Measurements from ENCODE around the gene NBEA.
"Not testable (repeated sequence)": the region's sequence is repeated elsewhere in the genome, so short reads cannot be mapped to it uniquely, and the experiment has no call there.

Gene NBEA, protein sequence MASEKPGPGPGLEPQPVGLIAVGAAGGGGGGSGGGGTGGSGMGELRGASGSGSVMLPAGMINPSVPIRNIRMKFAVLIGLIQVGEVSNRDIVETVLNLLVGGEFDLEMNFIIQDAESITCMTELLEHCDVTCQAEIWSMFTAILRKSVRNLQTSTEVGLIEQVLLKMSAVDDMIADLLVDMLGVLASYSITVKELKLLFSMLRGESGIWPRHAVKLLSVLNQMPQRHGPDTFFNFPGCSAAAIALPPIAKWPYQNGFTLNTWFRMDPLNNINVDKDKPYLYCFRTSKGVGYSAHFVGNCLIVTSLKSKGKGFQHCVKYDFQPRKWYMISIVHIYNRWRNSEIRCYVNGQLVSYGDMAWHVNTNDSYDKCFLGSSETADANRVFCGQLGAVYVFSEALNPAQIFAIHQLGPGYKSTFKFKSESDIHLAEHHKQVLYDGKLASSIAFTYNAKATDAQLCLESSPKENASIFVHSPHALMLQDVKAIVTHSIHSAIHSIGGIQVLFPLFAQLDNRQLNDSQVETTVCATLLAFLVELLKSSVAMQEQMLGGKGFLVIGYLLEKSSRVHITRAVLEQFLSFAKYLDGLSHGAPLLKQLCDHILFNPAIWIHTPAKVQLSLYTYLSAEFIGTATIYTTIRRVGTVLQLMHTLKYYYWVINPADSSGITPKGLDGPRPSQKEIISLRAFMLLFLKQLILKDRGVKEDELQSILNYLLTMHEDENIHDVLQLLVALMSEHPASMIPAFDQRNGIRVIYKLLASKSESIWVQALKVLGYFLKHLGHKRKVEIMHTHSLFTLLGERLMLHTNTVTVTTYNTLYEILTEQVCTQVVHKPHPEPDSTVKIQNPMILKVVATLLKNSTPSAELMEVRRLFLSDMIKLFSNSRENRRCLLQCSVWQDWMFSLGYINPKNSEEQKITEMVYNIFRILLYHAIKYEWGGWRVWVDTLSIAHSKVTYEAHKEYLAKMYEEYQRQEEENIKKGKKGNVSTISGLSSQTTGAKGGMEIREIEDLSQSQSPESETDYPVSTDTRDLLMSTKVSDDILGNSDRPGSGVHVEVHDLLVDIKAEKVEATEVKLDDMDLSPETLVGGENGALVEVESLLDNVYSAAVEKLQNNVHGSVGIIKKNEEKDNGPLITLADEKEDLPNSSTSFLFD (N-terminal part only)

DNA sequence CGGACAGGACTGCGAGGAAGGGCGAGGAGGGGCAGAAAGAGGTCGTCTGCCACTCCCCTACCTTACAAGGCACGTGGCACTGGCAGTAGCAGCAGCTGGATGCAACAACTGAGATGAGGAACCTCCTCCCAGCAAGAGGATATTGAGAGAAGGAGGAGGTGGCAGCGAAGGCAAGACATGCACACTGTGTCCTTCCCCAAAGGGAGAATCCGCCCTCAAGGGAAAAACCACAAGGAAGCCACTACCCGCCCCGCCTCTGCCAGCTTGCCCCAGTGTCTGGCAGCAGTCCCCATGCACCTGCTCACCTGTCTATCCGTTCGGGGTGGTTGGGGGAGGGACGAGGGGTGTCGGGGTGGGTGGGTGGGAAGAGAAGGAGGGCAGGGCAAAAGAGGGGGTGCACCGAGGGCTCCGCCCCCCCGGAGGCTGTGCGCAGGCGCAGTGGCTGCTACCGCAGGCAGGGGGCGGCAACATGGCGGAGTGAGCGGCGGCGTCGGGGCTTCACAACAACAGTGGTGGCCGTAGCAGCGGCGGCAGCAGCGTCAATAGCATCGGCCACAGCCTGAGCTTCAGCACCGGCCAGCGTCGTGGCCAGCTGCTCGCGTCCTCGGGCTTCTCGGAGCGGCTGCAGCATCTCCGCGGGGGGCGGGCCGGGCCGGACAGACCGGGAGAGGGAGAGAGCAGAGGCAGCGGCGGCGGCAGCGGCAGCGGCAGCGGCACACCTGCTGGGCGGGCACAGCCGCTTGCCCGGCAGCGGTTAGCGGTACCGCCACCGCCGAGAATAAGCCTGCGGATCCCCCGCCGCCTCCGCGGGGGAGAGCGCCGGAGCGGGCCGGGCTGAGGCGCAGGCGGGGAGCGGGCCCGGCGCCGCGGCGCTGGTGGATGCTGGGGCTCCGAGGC is at the start of gene NBEA:
NBEA (plus strand) TSS at position 436 of the 897 bp plus-strand sequence. CDS start 551 bp downstream, outside the sequence.
- peak; percentile 36 for DNase-seq

DNA sequence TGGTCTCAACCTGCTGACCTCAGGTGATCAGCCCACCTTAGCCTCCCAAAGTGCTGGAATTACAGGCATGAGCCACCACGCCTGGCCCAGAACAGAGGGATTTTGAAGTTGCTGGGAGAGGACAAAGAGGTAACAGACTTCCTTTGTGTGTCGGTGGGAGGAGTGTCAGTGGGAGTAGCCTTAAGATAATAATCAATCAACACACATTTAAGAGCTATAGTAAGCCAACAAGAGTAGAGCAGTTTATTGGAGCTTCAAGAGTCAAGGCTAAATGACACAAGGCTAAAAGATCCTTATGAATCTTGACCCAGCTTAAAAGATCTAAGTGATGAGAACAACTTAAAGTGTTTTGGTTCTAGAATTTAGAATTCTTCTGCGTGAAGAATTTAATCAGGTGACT is 47.3 kb upstream of the NBEA start:
- DNase-seq = no peak

DNA sequence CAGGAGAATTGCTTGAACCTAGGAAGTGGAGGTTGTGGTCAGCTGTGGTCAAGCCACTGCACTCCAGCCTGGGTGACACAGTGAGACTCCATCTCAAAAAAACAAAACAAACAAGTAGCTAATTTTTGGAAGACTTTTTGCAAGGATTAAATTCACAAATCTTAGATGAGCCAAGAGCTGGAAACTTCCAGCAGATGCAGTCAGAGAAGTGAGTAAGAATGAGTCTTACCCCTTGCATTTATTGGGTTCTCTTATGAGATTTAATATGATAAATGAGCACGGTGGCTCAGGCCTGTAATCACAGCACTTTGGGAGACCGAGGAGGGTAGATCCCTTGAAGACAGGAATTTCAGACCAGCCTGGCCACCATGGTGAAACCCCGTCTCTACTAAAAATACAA is 44.9 kb upstream of the NBEA start:
- no peak for DNase-seq

DNA sequence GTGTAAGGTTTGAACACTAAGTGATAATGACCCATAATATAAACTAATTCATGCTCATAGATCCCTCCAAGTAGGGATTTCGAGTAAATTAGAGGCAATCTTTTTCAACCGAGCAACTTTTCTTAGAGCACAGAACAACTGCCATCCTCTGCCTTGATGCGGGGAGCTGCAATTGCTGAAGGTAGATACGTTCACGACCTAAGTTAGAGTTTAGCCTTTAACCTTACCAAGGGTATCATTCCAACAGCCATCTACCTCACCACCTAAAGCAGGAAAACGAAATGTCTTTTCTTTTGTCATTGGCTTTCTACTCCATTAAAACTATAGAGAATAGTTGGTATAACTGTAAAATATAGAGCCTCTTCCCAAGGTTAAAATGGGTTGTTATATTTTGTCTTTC is 42.2 kb upstream of the NBEA start:
- no peak for DNase-seq

DNA sequence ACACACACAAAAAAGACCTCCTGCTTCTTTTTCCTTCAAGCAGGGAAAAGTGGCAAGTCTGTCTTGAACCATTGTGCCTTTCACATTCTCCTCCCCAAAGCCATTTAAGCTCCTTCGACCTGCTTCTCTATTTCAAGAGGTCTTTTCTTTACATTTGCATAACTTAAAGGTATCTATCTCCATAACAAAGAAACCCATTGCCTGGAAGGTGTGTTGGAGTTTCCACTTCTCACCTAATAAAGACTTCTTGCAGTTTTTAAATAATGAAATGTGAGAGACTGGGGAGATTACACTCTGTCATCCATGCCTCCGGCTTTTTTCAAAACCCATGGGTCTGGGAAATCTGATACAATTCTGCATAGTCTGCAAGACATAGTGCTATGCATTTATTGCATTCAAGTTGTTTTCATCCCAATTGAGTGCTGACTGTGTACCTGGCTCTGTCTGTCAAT is 41.8 kb upstream of the NBEA start:
- no peak for DNase-seq

DNA sequence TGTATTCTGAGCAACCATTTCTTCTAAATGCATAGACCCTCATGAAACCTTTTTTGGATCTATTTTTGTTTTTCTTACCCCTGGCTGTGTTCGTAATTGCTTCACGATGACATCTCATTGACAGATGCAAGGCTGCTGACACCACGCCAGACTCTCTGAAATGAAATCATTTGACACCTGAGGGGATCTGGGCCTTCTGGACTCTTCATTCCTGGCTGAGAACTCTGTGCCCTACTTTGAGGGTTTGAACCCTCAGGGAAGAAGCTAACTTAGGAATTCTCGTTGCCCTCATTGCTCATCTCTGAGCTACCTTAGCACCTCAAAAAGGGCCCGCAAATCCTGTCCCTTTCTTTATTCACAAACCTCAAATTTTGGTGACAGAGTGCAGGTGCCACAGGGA is 40.5 kb upstream of the NBEA start:
- DNase-seq = no peak

DNA sequence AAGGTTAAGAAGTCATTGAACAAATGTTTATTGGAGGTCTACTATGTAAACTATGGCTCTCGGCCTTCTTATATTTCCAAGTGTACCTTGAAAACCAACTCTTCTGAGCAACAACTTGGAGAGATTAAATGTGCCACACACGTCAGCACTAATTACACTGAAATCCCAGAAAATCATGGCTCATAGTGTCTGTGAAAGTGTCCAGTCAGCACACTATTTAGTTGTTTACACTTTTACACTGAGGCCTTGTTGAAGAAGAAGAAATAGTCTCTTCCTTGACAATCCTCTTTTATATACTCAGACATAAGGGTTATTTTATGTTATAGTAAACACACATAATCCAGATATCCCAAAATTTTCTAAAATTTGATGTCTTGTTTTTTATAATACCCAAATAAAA is 30.9 kb upstream of the NBEA start:
- no peak for DNase-seq

DNA sequence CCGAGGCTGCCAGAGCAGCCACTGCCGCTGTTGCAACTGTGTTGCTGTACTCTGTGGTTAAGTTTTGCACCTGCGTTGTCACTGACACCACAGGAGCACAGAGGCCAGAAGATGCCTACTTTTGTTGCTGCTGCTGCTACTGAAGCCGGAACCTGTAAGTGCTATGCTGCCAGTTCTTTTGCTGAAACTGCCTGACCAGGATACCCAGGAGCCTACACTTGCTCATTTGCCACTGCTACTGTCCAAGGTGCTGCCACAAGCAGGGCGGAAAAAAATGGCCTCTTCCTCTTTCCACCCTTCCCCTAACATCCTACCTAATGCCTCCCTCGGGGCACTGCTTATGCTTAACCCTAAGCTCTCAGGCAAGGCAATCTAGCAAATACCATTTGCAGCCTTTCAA is 29.0 kb upstream of the NBEA start:
- DNase-seq = no peak

DNA sequence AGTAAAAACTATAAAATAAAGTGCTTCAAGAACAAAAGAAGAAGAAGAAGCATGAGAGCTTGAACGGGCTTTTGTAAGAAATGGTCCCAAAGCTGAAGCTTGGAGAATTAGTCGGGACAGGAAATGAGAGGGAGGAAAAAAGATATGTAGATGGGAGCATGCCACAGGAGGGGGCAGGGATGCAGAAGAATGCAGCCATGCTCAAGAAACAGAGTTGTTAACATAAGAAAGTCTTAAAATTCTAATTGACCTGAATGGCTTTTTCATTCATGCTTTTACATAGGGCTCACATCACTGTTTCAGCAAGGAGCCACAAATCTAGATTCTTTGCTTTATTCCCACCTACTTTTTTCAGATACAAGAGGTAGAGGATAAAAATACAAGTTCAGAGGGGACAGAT is 27.7 kb upstream of the NBEA start:
- no peak for DNase-seq

DNA sequence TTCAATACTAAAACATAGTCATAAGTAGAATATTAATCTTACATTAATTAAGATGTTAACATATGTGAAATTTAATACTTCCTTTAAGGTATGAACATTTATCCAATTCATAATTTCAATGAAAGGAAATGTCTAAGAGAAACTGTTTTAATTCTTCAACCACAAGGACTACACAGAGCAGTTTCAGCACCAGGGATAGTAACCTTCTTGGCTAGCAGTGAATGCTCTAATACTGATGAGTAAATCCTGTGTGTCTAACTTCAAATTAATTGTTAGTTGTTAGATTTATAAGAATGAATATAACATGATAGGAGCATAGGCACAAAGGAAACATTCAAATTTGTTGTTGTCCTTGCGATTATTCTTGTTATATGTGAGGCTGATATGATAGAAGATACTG is 15.6 kb upstream of the NBEA start:
- no peak for DNase-seq

DNA sequence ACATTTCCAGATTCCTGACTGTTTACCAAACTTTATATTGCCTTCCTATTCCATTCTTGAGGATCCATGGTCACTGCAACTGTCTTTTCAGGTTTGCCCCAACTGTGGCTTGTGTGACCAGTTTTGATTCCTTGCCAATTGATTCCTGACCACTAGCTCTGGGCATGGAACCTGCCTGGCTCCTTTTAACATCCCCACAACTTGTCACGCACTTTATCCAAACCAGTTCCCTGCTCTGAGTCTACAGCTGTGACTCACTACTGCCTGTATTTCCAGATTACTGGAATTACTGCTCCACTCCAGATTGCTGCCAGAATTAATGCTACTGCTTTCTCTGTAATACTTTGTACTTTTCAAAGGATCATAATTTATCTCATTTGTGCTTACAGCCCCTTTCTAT is 13.4 kb upstream of the NBEA start:
- DNase-seq = not testable (repeated sequence)

DNA sequence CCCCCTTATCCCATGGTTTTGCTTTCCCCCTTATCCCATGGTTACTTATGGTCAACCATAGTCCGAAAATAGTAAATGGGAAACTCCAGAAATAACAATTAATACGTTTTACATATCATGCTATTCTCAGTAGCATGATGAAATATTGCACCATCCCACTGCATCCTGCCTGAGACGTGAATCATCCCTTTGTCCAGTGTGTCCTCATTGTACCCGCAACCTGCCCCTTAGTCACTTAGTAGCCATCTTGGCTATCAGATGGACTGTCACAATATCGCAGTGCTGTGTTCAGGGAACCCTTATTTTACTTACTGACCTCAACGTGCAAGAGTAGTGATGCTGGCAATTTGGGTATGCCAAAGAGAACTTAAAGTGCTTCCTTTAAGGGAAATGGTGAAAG is 10.5 kb upstream of the NBEA start:
- no peak for DNase-seq

DNA sequence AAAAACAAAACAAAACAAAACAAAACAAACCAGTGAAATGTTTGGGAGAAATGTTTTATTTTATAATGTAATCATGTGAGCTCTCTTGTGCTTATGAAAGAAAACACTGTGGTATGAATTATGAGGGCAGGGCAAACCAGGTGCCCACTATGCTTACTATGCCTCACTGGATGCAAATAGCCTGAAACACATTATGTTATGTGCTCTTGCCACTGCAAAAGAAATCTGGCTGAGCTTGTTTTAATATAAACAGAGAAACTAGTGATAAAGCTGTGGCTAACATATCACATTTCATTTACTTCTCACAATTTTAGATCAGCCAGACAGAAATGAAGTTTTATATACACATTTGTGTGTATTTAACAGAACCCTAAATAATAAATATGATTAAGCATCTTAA is 8.7 kb upstream of the NBEA start:
- no peak for DNase-seq

DNA sequence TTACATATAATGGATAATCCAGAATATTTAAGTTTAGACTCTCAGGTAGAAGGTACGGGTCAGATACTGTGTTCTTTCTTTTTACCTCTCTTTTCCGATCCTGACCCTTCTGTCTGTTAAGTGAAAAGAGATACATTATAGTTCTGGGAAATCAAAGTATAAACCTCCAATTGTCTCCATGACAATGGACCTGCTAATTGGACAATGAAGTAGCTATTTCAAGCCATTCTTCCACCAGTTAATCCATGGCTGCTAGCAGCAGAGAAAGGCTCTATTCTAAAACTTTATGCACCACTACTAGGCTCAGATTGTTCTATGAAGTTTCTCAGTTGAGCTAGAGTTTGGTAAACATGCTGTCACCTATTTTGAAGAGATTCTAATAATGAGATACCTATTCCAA is 8.3 kb upstream of the NBEA start:
- no peak for DNase-seq

DNA sequence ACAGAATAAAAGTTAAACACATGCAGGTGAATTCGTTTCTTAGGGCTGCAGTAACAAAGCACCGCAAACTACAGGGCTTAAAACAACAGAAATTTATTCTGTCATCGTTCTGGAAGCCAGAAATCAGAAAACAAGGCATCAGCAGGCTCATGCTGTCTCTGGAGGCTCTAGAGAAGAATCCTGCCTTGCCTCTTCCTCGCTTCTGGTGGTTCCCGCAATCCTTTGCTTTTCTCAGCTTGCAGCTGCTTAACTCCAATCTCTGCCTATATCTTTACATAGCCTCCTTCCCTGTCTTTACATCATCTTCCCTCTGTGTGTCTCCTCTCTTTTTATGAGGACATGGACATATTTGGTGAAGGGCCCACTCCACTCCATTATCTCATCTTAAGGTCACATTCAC is 6.2 kb upstream of the NBEA start:
- no peak for DNase-seq

DNA sequence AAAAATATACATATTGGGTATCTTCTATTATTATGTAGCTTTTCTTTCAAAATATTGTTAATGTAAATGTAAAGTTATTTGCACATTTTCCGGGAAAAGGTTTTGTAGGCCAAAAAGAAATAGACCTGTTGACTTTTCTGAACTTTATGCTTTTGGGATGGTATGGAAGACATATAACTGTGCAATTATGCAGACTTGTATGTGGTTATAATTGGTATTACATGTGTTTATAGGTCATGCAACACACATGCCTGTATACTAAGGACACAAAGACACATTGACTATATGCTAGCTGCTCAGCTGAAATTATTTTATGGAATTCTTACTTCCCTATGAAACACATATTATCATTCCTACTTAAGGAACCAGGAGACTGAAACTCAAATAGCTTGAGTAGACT is 2.3 kb upstream of the NBEA start:
- no peak for DNase-seq

DNA sequence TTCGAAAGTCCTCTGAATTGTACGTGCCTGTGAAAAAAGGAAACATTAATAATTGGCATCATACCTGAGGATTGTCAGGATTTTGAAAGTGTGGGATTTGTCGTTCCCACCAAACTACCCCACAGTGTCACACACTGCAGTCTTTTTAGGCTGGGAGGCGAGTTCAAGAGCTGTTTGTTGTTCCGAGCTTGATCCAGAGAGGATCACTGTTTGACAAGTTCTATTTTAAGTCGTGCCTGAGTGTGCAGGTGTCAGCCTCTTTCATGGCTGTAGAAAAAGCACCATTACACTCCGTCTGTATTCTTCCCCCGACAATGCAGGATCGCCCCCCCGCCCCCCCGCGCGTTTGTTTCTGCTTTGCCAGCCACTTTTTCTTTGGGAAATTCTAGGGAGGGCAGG is 635 bp upstream of the NBEA start:
- DNase-seq = no peak

DNA sequence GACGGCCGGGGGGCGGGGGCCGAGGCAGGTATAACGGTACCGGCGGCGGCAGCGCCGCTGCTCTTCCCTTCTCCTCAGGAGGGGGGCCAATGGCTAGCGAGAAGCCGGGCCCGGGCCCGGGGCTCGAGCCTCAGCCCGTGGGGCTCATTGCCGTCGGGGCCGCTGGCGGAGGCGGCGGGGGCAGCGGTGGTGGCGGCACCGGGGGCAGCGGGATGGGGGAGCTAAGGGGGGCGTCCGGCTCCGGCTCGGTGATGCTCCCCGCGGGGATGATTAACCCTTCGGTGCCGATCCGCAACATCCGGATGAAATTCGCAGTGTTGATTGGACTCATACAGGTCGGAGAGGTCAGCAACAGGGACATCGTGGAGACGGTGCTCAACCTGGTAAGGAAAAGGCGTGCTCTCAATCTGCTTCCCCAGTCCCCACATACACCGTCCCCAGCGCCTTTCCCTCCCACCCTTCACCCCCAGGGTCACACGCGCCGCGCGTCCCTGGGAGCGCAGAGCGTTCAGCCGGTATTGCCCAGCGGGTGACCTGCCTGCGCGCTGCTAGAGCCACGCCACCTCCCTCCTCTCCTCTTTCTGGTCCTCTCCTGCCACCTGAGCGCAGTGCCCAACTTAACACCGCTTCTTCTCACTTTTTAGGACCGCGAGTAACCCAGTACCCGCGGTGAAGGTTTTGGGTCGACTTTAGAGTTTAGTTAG is 814 bp downstream of the NBEA start:
- no peak for DNase-seq

DNA sequence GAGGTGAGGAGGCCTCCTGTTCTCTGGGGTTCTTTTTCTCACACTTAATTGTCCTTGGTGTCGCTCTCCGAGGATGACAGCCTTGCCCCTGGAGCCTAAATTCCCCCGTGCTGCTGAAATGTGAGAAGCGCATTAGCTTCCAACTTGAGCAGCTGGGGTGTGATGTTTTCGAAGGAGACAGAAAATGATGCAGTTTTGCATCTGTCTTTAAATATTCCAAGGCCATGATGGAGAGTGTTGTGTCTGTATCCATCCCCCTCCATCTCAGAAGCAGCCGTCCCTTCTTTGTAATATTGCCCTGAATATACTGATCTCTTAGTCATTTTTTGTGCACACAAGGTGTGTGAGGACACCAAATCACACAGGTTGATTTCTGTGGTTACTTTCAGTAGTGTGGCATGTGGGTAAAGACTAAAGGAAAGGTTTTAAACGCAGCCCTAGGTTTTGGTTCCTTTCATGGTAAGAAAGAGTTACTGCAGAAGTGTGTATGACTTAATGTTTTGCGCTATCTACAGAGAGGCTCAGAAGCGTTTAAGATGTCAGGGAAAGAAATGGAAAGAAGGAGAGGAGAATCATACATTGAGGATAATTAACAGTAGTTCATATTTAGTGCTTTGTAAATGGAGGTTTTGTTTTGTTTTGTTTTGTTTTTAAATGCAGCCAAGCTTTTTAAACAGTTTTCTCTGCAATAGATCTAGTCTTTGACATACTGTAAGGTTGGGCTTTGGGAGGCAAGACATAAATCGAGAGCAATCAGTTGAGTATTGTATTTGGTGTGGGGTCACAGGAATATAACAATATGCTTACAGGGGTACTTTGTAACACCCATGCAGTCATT is 1.6 kb downstream of the NBEA start:
- no peak for DNase-seq

DNA sequence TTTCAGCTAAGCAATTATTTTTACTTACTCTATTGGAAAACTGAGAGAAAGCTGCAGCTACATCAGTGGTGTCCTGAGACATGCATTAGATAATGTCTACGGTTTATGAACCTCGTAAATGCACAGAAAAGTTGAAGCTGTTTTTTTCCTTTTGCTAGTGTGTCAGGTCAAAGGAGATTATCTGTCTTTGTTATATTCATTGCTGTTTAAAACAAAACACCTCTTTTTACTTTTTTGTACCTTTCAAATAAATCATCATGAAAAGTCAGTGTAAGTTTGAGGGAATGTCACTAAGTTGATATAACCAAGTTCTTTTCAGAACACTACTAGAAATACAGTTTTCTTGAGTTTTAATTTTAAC is 2.2 kb downstream of the NBEA start:
- no peak for DNase-seq

DNA sequence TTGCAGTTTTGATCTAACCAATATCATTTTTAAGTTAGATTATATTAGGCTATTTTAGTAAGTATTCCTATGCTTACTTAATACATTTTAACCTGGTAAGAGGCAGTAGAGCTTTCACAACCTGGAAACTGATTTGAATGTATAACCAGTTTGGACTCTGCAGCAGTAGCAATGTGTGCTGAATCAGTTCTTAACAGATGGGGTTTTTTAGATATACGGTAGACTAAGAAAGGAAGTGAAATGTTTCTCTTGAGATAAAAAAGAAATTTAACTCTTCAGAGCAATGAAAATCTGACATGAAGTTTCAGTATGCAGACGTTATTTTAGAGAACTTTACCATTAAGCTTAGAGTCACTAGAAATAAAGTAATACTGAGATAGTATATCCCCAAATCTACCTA is 2.7 kb downstream of the NBEA start:
- no peak for DNase-seq

Data from NCI-H2029 (cell line).